ENCODE results near the gene MOSPD2. TPM values are rescaled to one million over a fixed set of nuclear protein-coding genes. Genes with fewer than 3 reads are reported as not detected.

The MOSPD2 gene
- 8.2 and 8.7 TPM in 2 replicates for total RNA-seq

GRCh38 chrX:14872851-14873675 is at the start of gene MOSPD2, which contains the start of gene FANCB:
MOSPD2 (plus strand) TSS chrX:14873421; CDS start chrX:14873529, 108 bp downstream.
FANCB (minus strand) TSS chrX:14873069; CDS start chrX:14865510, 7,559 bp downstream.
- peak within 1 kb of the TSS; percentile 78 for H3K4me3 ChIP-seq (ENCODE audit: low read depth, low read length)
- no peaks in the 10 kb centered on the region for H3K36me3 ChIP-seq (ENCODE audit: control insufficient read depth, insufficient read depth, low read length)
- DNase-seq (ENCODE audit: low read depth) (peak; percentile 79), FAIRE-seq (no peak)
- no peak for TF ChIP-seq CTCF (IDR thresholded peaks at IDR 0.05; ENCODE audit: insufficient read depth, low read length, severe bottlenecking)
- no peaks in the 10 kb centered on the region for H3K27me3 ChIP-seq (ENCODE audit: control insufficient read depth, insufficient read depth, low read length)

GRCh38 chrX:14825851-14826250 is 47.4 kb upstream of the MOSPD2 start:
- Histone ChIP-seq H3K36me3 (ENCODE audit: control insufficient read depth, insufficient read depth, low read length) (no peaks in the 10 kb centered on the region), H3K27me3 (ENCODE audit: control insufficient read depth, insufficient read depth, low read length) (no peaks in the 10 kb centered on the region), H3K4me3 (ENCODE audit: low read depth, low read length) (no peak overlapping the region)
- TF ChIP-seq CTCF (IDR thresholded peaks at IDR 0.05; ENCODE audit: insufficient read depth, low read length, severe bottlenecking) = no peak
- DNase-seq (ENCODE audit: low read depth) (no peak), FAIRE-seq (no peak)

- no peak for FAIRE-seq
- no peaks in the 10 kb centered on the region for H3K27me3 ChIP-seq (ENCODE audit: control insufficient read depth, insufficient read depth, low read length)
- no peaks in the 10 kb centered on the region for H3K36me3 ChIP-seq (ENCODE audit: control insufficient read depth, insufficient read depth, low read length)
- no peak for TF ChIP-seq CTCF (IDR thresholded peaks at IDR 0.05; ENCODE audit: insufficient read depth, low read length, severe bottlenecking)
- no peak overlapping the region for H3K4me3 ChIP-seq (ENCODE audit: low read depth, low read length)
- no peak for DNase-seq (ENCODE audit: low read depth)
These were observed 46.9 kb upstream of the MOSPD2 start for GRCh38 chrX:14826319-14826718.

- DNase-seq (ENCODE audit: low read depth) (no peak), FAIRE-seq (no peak)
- Histone ChIP-seq H3K27me3 (ENCODE audit: control insufficient read depth, insufficient read depth, low read length) (no peaks in the 10 kb centered on the region), H3K4me3 (ENCODE audit: low read depth, low read length) (no peak overlapping the region), H3K36me3 (ENCODE audit: control insufficient read depth, insufficient read depth, low read length) (no peaks in the 10 kb centered on the region)
- TF ChIP-seq CTCF (IDR thresholded peaks at IDR 0.05; ENCODE audit: insufficient read depth, low read length, severe bottlenecking) = no peak
These were observed 43.6 kb upstream of the MOSPD2 start for GRCh38 chrX:14829643-14830042.

GRCh38 chrX:14832151-14832550 is 41.1 kb upstream of the MOSPD2 start:
- Histone ChIP-seq H3K27me3 (ENCODE audit: control insufficient read depth, insufficient read depth, low read length) (no peaks in the 10 kb centered on the region), H3K36me3 (ENCODE audit: control insufficient read depth, insufficient read depth, low read length) (no peaks in the 10 kb centered on the region), H3K4me3 (ENCODE audit: low read depth, low read length) (no peak overlapping the region)
- no peak for TF ChIP-seq CTCF (IDR thresholded peaks at IDR 0.05; ENCODE audit: insufficient read depth, low read length, severe bottlenecking)
- DNase-seq (ENCODE audit: low read depth) = no peak
- no peak for FAIRE-seq
